ENCODE measurements around the gene SPAG17.

Gene SPAG17

DNA sequence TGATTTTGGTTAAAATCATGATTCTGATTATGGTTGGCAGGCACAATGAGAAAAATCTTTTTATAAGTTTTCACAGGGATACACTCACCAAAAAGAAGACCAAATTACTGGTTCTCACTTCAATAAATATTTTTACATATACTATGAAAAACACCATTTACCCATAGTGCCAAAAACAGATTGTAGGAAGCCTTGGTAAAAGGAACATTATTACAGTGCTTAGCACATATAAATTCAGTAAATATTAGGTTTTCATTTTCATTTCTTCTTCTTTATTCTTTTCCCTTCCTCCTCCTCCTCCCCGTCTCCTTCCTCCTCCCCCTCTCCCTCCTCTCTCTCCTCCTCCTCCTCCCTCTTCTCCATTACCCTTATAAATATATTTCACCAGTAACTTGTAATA is 15.8 kb upstream of the SPAG17 start:
- no peak for ATAC-seq
- TF ChIP-seq SNAI2 (CRISPR knock-in tag; IDR thresholded peaks at IDR 0.05) = no peak
- no peak for TF ChIP-seq ZNF70 (CRISPR knock-in tag; IDR thresholded peaks at IDR 0.05)
- TF ChIP-seq BACH2 (CRISPR knock-in tag; IDR thresholded peaks at IDR 0.05; ENCODE audit: borderline replicate concordance) = no peak
- TF ChIP-seq, protein P1, sequence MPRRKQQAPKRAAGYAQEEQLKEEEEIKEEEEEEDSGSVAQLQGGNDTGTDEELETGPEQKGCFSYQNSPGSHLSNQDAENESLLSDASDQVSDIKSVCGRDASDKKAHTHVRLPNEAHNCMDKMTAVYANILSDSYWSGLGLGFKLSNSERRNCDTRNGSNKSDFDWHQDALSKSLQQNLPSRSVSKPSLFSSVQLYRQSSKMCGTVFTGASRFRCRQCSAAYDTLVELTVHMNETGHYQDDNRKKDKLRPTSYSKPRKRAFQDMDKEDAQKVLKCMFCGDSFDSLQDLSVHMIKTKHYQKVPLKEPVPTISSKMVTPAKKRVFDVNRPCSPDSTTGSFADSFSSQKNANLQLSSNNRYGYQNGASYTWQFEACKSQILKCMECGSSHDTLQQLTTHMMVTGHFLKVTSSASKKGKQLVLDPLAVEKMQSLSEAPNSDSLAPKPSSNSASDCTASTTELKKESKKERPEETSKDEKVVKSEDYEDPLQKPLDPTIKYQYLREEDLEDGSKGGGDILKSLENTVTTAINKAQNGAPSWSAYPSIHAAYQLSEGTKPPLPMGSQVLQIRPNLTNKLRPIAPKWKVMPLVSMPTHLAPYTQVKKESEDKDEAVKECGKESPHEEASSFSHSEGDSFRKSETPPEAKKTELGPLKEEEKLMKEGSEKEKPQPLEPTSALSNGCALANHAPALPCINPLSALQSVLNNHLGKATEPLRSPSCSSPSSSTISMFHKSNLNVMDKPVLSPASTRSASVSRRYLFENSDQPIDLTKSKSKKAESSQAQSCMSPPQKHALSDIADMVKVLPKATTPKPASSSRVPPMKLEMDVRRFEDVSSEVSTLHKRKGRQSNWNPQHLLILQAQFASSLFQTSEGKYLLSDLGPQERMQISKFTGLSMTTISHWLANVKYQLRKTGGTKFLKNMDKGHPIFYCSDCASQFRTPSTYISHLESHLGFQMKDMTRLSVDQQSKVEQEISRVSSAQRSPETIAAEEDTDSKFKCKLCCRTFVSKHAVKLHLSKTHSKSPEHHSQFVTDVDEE (CRISPR knock-in tag; IDR thresholded peaks at IDR 0.05) = no peak

DNA sequence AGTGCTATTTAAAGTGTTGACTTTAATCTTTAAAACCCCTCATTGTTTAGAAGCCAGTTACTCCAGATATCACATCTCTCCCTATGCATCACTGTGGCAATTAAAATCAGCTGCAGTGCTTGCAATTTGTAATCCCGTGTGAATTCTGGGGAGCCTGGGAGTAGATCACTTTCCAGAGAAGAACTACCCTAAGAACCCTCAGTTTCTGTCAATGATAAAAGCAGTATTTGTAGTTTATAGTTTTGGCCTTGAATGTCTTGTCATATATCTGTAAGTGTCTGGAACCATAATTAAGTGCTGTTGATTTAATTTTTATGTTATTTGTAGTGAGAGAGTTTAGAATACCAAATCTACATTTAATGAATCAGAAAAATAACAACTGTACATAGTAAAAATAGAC is 5.5 kb upstream of the SPAG17 start:
- no peak for TF ChIP-seq BACH2 (CRISPR knock-in tag; IDR thresholded peaks at IDR 0.05; ENCODE audit: borderline replicate concordance)
- no peak for TF ChIP-seq ZNF8 (CRISPR knock-in tag; IDR thresholded peaks at IDR 0.05)
- TF ChIP-seq, protein P2, sequence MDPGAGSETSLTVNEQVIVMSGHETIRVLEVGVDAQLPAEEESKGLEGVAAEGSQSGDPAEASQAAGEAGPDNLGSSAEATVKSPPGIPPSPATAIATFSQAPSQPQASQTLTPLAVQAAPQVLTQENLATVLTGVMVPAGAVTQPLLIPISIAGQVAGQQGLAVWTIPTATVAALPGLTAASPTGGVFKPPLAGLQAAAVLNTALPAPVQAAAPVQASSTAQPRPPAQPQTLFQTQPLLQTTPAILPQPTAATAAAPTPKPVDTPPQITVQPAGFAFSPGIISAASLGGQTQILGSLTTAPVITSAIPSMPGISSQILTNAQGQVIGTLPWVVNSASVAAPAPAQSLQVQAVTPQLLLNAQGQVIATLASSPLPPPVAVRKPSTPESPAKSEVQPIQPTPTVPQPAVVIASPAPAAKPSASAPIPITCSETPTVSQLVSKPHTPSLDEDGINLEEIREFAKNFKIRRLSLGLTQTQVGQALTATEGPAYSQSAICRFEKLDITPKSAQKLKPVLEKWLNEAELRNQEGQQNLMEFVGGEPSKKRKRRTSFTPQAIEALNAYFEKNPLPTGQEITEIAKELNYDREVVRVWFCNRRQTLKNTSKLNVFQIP (CRISPR knock-in tag; IDR thresholded peaks at IDR 0.05; ENCODE audit: borderline replicate concordance, low read depth) = no peak
- TF ChIP-seq OSR1 (CRISPR knock-in tag; IDR thresholded peaks at IDR 0.05) = no peak
- TF ChIP-seq CSDC2 (CRISPR knock-in tag; IDR thresholded peaks at IDR 0.05) = no peak
- TF ChIP-seq, protein P3, sequence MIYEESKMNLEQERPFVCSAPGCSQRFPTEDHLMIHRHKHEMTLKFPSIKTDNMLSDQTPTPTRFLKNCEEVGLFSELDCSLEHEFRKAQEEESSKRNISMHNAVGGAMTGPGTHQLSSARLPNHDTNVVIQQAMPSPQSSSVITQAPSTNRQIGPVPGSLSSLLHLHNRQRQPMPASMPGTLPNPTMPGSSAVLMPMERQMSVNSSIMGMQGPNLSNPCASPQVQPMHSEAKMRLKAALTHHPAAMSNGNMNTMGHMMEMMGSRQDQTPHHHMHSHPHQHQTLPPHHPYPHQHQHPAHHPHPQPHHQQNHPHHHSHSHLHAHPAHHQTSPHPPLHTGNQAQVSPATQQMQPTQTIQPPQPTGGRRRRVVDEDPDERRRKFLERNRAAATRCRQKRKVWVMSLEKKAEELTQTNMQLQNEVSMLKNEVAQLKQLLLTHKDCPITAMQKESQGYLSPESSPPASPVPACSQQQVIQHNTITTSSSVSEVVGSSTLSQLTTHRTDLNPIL (CRISPR knock-in tag; IDR thresholded peaks at IDR 0.05; ENCODE audit: low read depth) = no peak
- ATAC-seq = no peak

DNA sequence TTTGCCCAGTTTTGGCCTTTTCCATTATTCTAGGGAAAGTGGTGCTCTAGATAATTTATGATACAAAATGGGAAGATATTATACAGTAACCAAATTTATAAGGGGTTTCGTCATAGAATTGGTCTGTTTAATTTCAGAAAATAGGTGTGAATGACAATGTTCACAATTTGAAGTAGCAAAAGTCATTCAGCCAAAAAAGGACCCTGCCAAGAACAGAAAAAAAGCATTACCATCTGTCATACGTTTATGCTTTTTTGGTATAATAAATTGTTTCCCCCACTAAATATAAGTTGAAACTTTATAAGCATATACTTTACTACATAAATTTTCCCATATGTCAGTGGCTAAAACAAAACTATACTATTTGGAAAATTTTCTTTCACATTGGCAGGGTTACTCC is 4.5 kb upstream of the SPAG17 start:
- no peak for TF ChIP-seq CSDC2 (CRISPR knock-in tag; IDR thresholded peaks at IDR 0.05)
- TF ChIP-seq, protein P3 (CRISPR knock-in tag; IDR thresholded peaks at IDR 0.05; ENCODE audit: low read depth) = no peak
- TF ChIP-seq OSR1 (CRISPR knock-in tag; IDR thresholded peaks at IDR 0.05) = no peak
- TF ChIP-seq, protein P4, sequence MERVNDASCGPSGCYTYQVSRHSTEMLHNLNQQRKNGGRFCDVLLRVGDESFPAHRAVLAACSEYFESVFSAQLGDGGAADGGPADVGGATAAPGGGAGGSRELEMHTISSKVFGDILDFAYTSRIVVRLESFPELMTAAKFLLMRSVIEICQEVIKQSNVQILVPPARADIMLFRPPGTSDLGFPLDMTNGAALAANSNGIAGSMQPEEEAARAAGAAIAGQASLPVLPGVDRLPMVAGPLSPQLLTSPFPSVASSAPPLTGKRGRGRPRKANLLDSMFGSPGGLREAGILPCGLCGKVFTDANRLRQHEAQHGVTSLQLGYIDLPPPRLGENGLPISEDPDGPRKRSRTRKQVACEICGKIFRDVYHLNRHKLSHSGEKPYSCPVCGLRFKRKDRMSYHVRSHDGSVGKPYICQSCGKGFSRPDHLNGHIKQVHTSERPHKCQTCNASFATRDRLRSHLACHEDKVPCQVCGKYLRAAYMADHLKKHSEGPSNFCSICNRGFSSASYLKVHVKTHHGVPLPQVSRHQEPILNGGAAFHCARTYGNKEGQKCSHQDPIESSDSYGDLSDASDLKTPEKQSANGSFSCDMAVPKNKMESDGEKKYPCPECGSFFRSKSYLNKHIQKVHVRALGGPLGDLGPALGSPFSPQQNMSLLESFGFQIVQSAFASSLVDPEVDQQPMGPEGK (CRISPR knock-in tag; IDR thresholded peaks at IDR 0.05; ENCODE audit: borderline replicate concordance) = no peak
- no peak for TF ChIP-seq ZC3H10 (CRISPR knock-in tag; IDR thresholded peaks at IDR 0.05)
- TF ChIP-seq SNAI2 (CRISPR knock-in tag; IDR thresholded peaks at IDR 0.05) = no peak
- no peak for TF ChIP-seq ARNTL (CRISPR knock-in tag; IDR thresholded peaks at IDR 0.05; ENCODE audit: borderline replicate concordance, low read depth)
- no peak for TF ChIP-seq ZNF565 (CRISPR knock-in tag; conservative IDR thresholded peaks at IDR 0.05; ENCODE audit: low read depth)
- TF ChIP-seq ISL1 (CRISPR knock-in tag; IDR thresholded peaks at IDR 0.05) = no peak
- no peak for TF ChIP-seq GLIS3 (CRISPR knock-in tag; IDR thresholded peaks at IDR 0.05)
- no peak for TF ChIP-seq TOX (CRISPR knock-in tag; IDR thresholded peaks at IDR 0.05; ENCODE audit: borderline replicate concordance)
- TF ChIP-seq, protein P5, sequence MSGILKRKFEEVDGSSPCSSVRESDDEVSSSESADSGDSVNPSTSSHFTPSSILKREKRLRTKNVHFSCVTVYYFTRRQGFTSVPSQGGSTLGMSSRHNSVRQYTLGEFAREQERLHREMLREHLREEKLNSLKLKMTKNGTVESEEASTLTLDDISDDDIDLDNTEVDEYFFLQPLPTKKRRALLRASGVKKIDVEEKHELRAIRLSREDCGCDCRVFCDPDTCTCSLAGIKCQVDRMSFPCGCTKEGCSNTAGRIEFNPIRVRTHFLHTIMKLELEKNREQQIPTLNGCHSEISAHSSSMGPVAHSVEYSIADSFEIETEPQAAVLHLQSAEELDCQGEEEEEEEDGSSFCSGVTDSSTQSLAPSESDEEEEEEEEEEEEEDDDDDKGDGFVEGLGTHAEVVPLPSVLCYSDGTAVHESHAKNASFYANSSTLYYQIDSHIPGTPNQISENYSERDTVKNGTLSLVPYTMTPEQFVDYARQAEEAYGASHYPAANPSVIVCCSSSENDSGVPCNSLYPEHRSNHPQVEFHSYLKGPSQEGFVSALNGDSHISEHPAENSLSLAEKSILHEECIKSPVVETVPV (CRISPR knock-in tag; IDR thresholded peaks at IDR 0.05) = no peak
- TF ChIP-seq BACH2 (CRISPR knock-in tag; IDR thresholded peaks at IDR 0.05; ENCODE audit: borderline replicate concordance) = no peak
- TF ChIP-seq TCF4 (CRISPR knock-in tag; IDR thresholded peaks at IDR 0.05; ENCODE audit: borderline replicate concordance) = no peak
- TF ChIP-seq, protein P1 (CRISPR knock-in tag; IDR thresholded peaks at IDR 0.05) = no peak
- ATAC-seq = no peak

Data from SK-N-SH treated with all-trans-retinoic acid at 6 μM for 48 hours (cell line).